Measurements from ENCODE around the gene SIRT2. TPM values are rescaled to one million over a fixed set of nuclear protein-coding genes. Genes with fewer than 3 reads are reported as not detected.

SIRT2 gene
- total RNA-seq: 10 to 100 TPM; 28.0 to 32.9 TPM

- Histone ChIP-seq H3K4me1 (no peaks in the 10 kb centered on the region), H3K27me3 (no peaks in the 10 kb centered on the region), H3K27ac (peak within 1 kb of the TSS; percentile 81), H3K36me3 (no peaks in the 10 kb centered on the region), H3K9me3 (no peaks in the 10 kb centered on the region), H3K9ac (ENCODE audit: low read depth in 2 of 2, low read length in 2 of 2) (peak within 1 kb of the TSS; percentile 86 to 95), H3K4me3 (peak within 1 kb of the TSS; percentile 90)
- TF ChIP-seq CTCF (IDR thresholded peaks at IDR 0.05): no peak
- intact Hi-C loops (cut with DNase I): no loop called here
- DNase-seq: peak; percentile 100
Measured at GRCh38 chr19:38899447-38900201, at the start of gene SIRT2, which contains the start of gene NFKBIB. TSS of gene SIRT2 (minus strand) at chr19:38899618. CDS start at chr19:38899521, 97 bp downstream. TSS of gene NFKBIB (plus strand) at chr19:38899969. CDS start at chr19:38900033, 64 bp downstream.

DNA sequence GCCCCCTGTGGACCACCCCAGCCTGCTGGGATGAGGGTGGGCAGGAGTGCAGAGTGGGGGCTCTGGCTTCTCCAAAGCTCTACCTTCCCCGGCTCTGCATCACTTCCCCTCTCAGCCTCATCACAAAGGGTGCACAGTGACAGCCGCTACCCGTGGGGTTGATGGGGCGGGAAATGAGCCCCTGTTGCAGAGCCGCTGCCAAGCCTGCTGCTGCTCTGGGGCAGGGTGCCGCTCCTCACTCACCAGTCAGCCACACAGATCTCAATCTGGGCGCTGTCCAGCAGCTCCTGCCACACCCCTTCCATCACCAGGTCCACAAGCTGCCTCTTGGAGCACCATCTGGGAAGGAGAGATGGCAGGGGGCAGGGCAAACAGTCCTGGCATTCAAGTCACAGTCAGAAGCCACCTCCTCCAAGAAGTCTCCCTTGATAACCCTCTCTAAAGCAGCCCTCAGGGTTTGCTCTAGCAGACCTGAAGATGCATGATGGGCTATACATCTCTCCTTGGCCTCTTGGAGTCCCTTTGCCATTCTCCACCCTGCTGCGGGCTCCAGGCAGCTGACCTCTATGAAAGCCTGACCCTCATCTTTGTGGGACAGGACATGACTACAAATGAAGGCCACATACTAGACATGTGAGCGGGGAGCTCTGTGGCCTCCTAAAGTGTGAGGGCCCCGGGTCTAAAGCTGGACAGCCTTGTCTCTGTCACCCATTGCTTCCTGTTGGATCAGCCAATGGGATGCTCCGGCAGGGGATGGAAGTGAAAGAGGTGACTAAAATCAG is 47.0 kb upstream of the SIRT2 start:
- no peak overlapping the region for H3K4me3 ChIP-seq
- no peaks in the 10 kb centered on the region for H3K9me3 ChIP-seq
- no peak for DNase-seq
- no peaks in the 10 kb centered on the region for H3K27me3 ChIP-seq
- no peak for TF ChIP-seq CTCF (IDR thresholded peaks at IDR 0.05)
- H3K36me3 ChIP-seq: no peaks in the 10 kb centered on the region
- peaks cover 6% of the 10 kb centered on the region for H3K4me1 ChIP-seq
- H3K27ac ChIP-seq: no peak overlapping the region
- H3K9ac ChIP-seq (ENCODE audit: low read depth in 2 of 2, low read length in 2 of 2): no peak overlapping the region
- intact Hi-C loops (cut with DNase I): no loop called here

GRCh38 chr19:38945562-38946228 is 46.3 kb upstream of the SIRT2 start:
- TF ChIP-seq CTCF (IDR thresholded peaks at IDR 0.05): no peak
- H3K4me3 ChIP-seq: no peak overlapping the region
- no peak overlapping the region for H3K27ac ChIP-seq
- no peaks in the 10 kb centered on the region for H3K36me3 ChIP-seq
- H3K9me3 ChIP-seq: no peaks in the 10 kb centered on the region
- H3K9ac ChIP-seq (ENCODE audit: low read depth in 2 of 2, low read length in 2 of 2): no peak overlapping the region
- intact Hi-C loops (cut with DNase I): no loop called here
- H3K27me3 ChIP-seq: no peaks in the 10 kb centered on the region
- peaks cover 6% of the 10 kb centered on the region for H3K4me1 ChIP-seq
- DNase-seq: no peak

GRCh38 chr19:38944981-38945506 is 45.6 kb upstream of the SIRT2 start:
- no peak overlapping the region for H3K4me3 ChIP-seq
- intact Hi-C loops (cut with DNase I): no loop called here
- peaks cover 2% of the 10 kb centered on the region for H3K4me1 ChIP-seq
- no peak for DNase-seq
- no peak overlapping the region for H3K9ac ChIP-seq (ENCODE audit: low read depth in 2 of 2, low read length in 2 of 2)
- no peaks in the 10 kb centered on the region for H3K9me3 ChIP-seq
- H3K36me3 ChIP-seq: no peaks in the 10 kb centered on the region
- no peaks in the 10 kb centered on the region for H3K27me3 ChIP-seq
- TF ChIP-seq CTCF (IDR thresholded peaks at IDR 0.05): no peak
- H3K27ac ChIP-seq: no peak overlapping the region

DNA sequence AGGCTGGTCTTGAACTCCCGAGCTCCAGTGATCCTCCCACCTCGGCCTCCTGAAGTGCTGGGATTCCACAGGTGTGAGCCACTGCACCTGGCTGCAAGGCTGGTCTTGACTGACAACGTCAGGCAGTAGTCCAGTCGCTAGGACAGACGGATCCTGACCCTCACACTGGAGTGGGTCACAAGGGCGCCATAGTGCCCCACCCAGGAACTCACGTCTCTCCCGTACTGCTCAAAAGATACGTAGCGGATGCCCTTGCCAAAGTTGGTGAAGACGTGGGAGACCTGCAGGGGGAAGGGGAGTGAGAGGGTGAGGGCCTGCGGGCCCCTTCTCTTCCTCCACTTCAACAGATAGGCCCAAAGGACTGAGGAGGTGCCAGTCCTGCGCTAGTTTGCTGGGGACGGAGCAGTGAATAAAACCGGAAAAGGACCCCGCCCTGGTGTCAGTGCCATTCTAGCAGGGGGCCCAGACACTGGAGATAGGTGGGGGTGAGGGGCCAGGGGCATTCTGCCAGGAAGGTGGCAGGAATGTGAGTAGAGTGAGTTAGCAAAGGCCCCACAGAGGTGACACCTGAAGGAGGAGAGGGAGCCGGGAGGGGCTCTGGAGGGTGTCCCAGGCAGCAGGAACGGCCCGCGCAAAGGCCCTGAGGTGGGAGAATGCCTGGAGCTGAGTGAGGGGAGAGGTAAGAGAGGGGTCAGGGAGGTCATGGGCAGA is 43.2 kb upstream of the SIRT2 start:
- no peak for DNase-seq
- H3K27ac ChIP-seq: no peak overlapping the region
- no peak overlapping the region for H3K9ac ChIP-seq (ENCODE audit: low read depth in 2 of 2, low read length in 2 of 2)
- H3K4me3 ChIP-seq: no peak overlapping the region
- no peaks in the 10 kb centered on the region for H3K4me1 ChIP-seq
- no peaks in the 10 kb centered on the region for H3K9me3 ChIP-seq
- no peaks in the 10 kb centered on the region for H3K36me3 ChIP-seq
- TF ChIP-seq CTCF (IDR thresholded peaks at IDR 0.05): no peak
- no peaks in the 10 kb centered on the region for H3K27me3 ChIP-seq
- intact Hi-C loops (cut with DNase I): no loop called here

Measured in colonic mucosa (tissue), 4 donors.